GM12892 (cell line): Measurements from ENCODE around the gene QKI.

Source experiments
- POLR2A ChIP-seq: IDR thresholded peaks from 2 replicates; pipeline ENCODE4 v1.6.1; 2011; ENCODE audit warnings: low read depth, low read length, control low read depth
- POLR2AphosphoS5 ChIP-seq: IDR thresholded peaks from 2 replicates; pipeline ENCODE4 v1.6.1; 2011; ENCODE audit warnings: low read depth, low read length, control low read depth

DNA sequence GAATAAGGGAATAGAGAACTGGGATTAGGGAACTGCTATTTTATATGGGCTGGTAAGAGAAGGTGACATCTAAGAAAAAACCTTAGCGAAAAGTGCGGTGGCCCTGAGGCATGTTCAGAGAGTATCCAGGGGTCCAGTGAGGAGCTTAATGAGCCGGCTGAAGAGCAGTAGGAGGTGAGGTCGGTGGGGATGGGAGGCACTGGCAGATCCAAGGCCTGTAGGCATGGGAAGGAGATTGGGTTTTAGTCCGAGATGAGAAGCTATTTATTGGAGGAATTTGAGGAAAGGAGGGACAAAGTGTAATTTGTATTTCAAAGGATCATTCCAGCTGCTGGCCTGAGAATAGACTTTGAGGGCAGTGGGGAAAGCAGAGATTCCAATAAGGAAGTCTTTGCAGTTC lies 123.8 kb downstream of the QKI start:
- TF ChIP-seq POLR2AphosphoS5 (no peak), POLR2A (no peak)
